ENCODE measurements around the gene MAN2B2.

The MAN2B2 gene

GRCh38 chr4:6568148-6568547 is 6.8 kb upstream of the MAN2B2 start:
- H3K9ac ChIP-seq, result no peak overlapping the region
- peak overlapping the region in 1 of 11 experiments; percentile 2; a peak in 1 of 22 replicates for H3K4me2 ChIP-seq
- H3K27ac ChIP-seq, result no peak overlapping the region
- H3K4me1 ChIP-seq, result peaks cover 0 to 20% (median 12%) of the 10 kb centered on the region in 10 experiments; a peak in 16 of 20 replicates
- no peak for TF ChIP-seq Cebpa-rat (IDR thresholded peaks at IDR 0.05)
- no peaks in the 10 kb centered on the region for H3K27me3 ChIP-seq
- no peaks in the 10 kb centered on the region for H3K36me3 ChIP-seq
- H4K20me1 ChIP-seq, result no peaks in the 10 kb centered on the region
- H3K4me3 ChIP-seq, result no peak overlapping the region
- peaks cover 0 to 22% (median 9%) of the 10 kb centered on the region in 11 experiments; a peak in 17 of 22 replicates for H3K9me3 ChIP-seq (replicated peaks in 1 of 11)

- Histone ChIP-seq H3K4me2 (peak overlapping the region in 1 of 11 experiments; percentile 2; a peak in 2 of 22 replicates), H3K36me3 (no peaks in the 10 kb centered on the region), H3K4me1 (peaks cover 0 to 20% (median 12%) of the 10 kb centered on the region in 10 experiments; a peak in 16 of 20 replicates), H3K9ac (no peak overlapping the region), H3K27me3 (no peaks in the 10 kb centered on the region), H3K9me3 (replicated peaks in 1 of 11) (peaks cover 0 to 22% (median 9%) of the 10 kb centered on the region in 11 experiments; a peak in 17 of 22 replicates), H4K20me1 (no peaks in the 10 kb centered on the region), H3K4me3 (no peak overlapping the region), H3K27ac (no peak overlapping the region)
- TF ChIP-seq Cebpa-rat (IDR thresholded peaks at IDR 0.05), result no peak
These were observed 6.2 kb upstream of the MAN2B2 start for GRCh38 chr4:6568689-6569332.

- Histone ChIP-seq H3K36me3 (peaks cover 0 to 4% (median 2%) of the 10 kb centered on the region in 11 experiments; a peak in 11 of 22 replicates), H3K9me3 (replicated peaks in 1 of 11) (peaks cover 0 to 8% (median 0%) of the 10 kb centered on the region in 11 experiments; a peak in 4 of 22 replicates), H3K27me3 (no peaks in the 10 kb centered on the region), H4K20me1 (peaks cover 0 to 11% (median 0%) of the 10 kb centered on the region in 11 experiments; a peak in 5 of 22 replicates), H3K4me3 (no peak overlapping the region), H3K27ac (no peak overlapping the region), H3K4me1 (peaks cover 20 to 33% (median 26%) of the 10 kb centered on the region in 10 experiments), H3K9ac (no peak overlapping the region), H3K4me2 (no peak overlapping the region)
- TF ChIP-seq Cebpa-rat (IDR thresholded peaks at IDR 0.05), result no peak
These were observed 3.4 kb upstream of the MAN2B2 start for GRCh38 chr4:6571608-6572007.

- Histone ChIP-seq H3K9ac (no peak overlapping the region), H3K4me2 (no peak overlapping the region), H4K20me1 (peaks cover 0 to 13% (median 4%) of the 10 kb centered on the region in 11 experiments; a peak in 6 of 22 replicates), H3K4me3 (no peak overlapping the region), H3K27ac (no peak overlapping the region), H3K9me3 (replicated peaks in 1 of 11) (peaks cover 0 to 8% (median 0%) of the 10 kb centered on the region in 11 experiments; a peak in 4 of 22 replicates), H3K36me3 (peaks cover 13 to 23% (median 22%) of the 10 kb centered on the region in 11 experiments), H3K27me3 (no peaks in the 10 kb centered on the region), H3K4me1 (peaks cover 15 to 26% (median 23%) of the 10 kb centered on the region in 10 experiments)
- no peak for TF ChIP-seq Cebpa-rat (IDR thresholded peaks at IDR 0.05)
These were observed 1.4 kb upstream of the MAN2B2 start for GRCh38 chr4:6573551-6573950.

- Histone ChIP-seq H3K4me1 (peaks cover 15 to 24% (median 21%) of the 10 kb centered on the region in 10 experiments), H3K9me3 (replicated peaks in 1 of 11) (peaks cover 0 to 8% (median 0%) of the 10 kb centered on the region in 11 experiments; a peak in 4 of 22 replicates), H3K36me3 (peaks cover 17 to 30% (median 26%) of the 10 kb centered on the region in 11 experiments), H3K4me3 (peak overlapping the region; percentile 80 to 97 (median 91)), H3K9ac (peak overlapping the region; percentile 79 to 94 (median 89); a peak in 21 of 22 replicates), H3K27ac (peak overlapping the region in 10 of 11 experiments; percentile 43 to 89 (median 82); a peak in 16 of 22 replicates), H3K27me3 (no peaks in the 10 kb centered on the region), H4K20me1 (peaks cover 0 to 13% (median 4%) of the 10 kb centered on the region in 11 experiments; a peak in 6 of 22 replicates), H3K4me2 (peak overlapping the region; percentile 94 to 100 (median 98))
- TF ChIP-seq Cebpa-rat (IDR thresholded peaks at IDR 0.05), result no peak
These were observed 823 bp upstream of the MAN2B2 start for GRCh38 chr4:6573986-6574746.

GRCh38 chr4:6575503-6576240 is 683 bp downstream of the MAN2B2 start:
- peak overlapping the region; percentile 75 to 89 (median 83) for H3K27ac ChIP-seq
- TF ChIP-seq Cebpa-rat (IDR thresholded peaks at IDR 0.05), result no peak
- H3K4me1 ChIP-seq, result peaks cover 15 to 24% (median 21%) of the 10 kb centered on the region in 10 experiments
- peak overlapping the region; percentile 80 to 97 (median 91) for H3K4me3 ChIP-seq
- peak overlapping the region; percentile 94 to 100 (median 98) for H3K4me2 ChIP-seq
- H3K36me3 ChIP-seq, result peaks cover 32 to 45% (median 40%) of the 10 kb centered on the region in 11 experiments
- peaks cover 0 to 8% (median 0%) of the 10 kb centered on the region in 11 experiments; a peak in 4 of 22 replicates for H3K9me3 ChIP-seq (replicated peaks in 1 of 11)
- peak overlapping the region; percentile 79 to 94 (median 89) for H3K9ac ChIP-seq
- H4K20me1 ChIP-seq, result peaks cover 0 to 13% (median 4%) of the 10 kb centered on the region in 11 experiments; a peak in 6 of 22 replicates
- H3K27me3 ChIP-seq, result no peaks in the 10 kb centered on the region

GRCh38 chr4:6576512-6576911 is 1.5 kb downstream of the MAN2B2 start:
- Histone ChIP-seq H3K9ac (peak overlapping the region in 2 of 11 experiments; percentile 85 to 94; a peak in 2 of 22 replicates), H3K4me2 (peak overlapping the region; percentile 94 to 100 (median 98); a peak in 18 of 22 replicates), H3K36me3 (peaks cover 41 to 53% (median 49%) of the 10 kb centered on the region in 11 experiments), H3K4me1 (peaks cover 15 to 24% (median 21%) of the 10 kb centered on the region in 10 experiments), H3K4me3 (no peak overlapping the region), H3K27ac (no peak overlapping the region), H3K27me3 (no peaks in the 10 kb centered on the region), H3K9me3 (replicated peaks in 1 of 11) (peaks cover 0 to 6% (median 0%) of the 10 kb centered on the region in 11 experiments; a peak in 5 of 22 replicates), H4K20me1 (peaks cover 0 to 13% (median 4%) of the 10 kb centered on the region in 11 experiments; a peak in 6 of 22 replicates)
- TF ChIP-seq Cebpa-rat (IDR thresholded peaks at IDR 0.05), result no peak

GRCh38 chr4:6576932-6577331 is 1.9 kb downstream of the MAN2B2 start:
- no peak for TF ChIP-seq Cebpa-rat (IDR thresholded peaks at IDR 0.05)
- H3K4me2 ChIP-seq, result 0 out of 22 replicates have a peak overlapping the region, but pooled peaks of 1 of the 11 experiments have one; percentile 98
- no peaks in the 10 kb centered on the region for H3K27me3 ChIP-seq
- H4K20me1 ChIP-seq, result peaks cover 0 to 13% (median 4%) of the 10 kb centered on the region in 11 experiments; a peak in 6 of 22 replicates
- peaks cover 15 to 24% (median 21%) of the 10 kb centered on the region in 10 experiments for H3K4me1 ChIP-seq
- H3K9ac ChIP-seq, result no peak overlapping the region
- no peak overlapping the region for H3K27ac ChIP-seq
- peaks cover 45 to 57% (median 53%) of the 10 kb centered on the region in 11 experiments for H3K36me3 ChIP-seq
- H3K4me3 ChIP-seq, result no peak overlapping the region
- H3K9me3 ChIP-seq (replicated peaks in 1 of 11), result peaks cover 0 to 9% (median 1%) of the 10 kb centered on the region in 11 experiments; a peak in 7 of 22 replicates
